H1 (cell line): ENCODE data around the gene ETS1. TPM values are rescaled to one million over a fixed set of nuclear protein-coding genes. Genes with fewer than 3 reads are reported as not detected.

Source experiments
- CTCF ChIA-PET: fragments of 300-600 bp; sonication (Branson Sonifier 250); formaldehyde crosslinking; loops from one replicate; lab custom pipeline; 2021; ENCODE audit not compliant: partially characterized antibody; lab: Charles Lee
- POLR2A ChIA-PET: fragments of 300-600 bp; sonication (Branson Sonifier 250); formaldehyde crosslinking; loops from one replicate; lab custom pipeline; 2021; ENCODE audit warnings: inconsistent platforms; ENCODE audit not compliant: partially characterized antibody; lab: Charles Lee
- DNase-seq, 2 experiments: peaks; one replicate each; pipeline versions ENCODE4 v3.0.0 to v3.0.0-alpha.2; 2010 to 2022; ENCODE audit warnings: low spot score in 2 of 2, low read depth in 1 of 2, mixed read lengths in 1 of 2
- FAIRE-seq: peaks from 2 replicates; lab custom pipeline; 2011; peaks lifted over from hg19 to GRCh38; lab: Jason Lieb, UNC
- H2AFZ ChIP-seq: 2 replicates; pipeline ENCODE4 v1.8.1; 2012; ENCODE audit warnings: low read length, inconsistent platforms
- H2AK5ac ChIP-seq: 2 replicates; pipeline ENCODE4 v1.6.1; 2013; ENCODE audit warnings: low read depth, low read length
- H2BK120ac ChIP-seq: replicated peaks from 2 replicates; pipeline ENCODE3; 2013; ENCODE audit warnings: low read depth, low read length, inconsistent platforms
- H2BK12ac ChIP-seq: 2 replicates; pipeline ENCODE4 v1.6.1; 2013; ENCODE audit warnings: low read depth, low read length
- H2BK15ac ChIP-seq: 2 replicates; pipeline ENCODE4 v1.6.1; 2013; ENCODE audit warnings: low read length
- H2BK20ac ChIP-seq: 2 replicates; pipeline ENCODE4 v1.6.1; 2013; ENCODE audit warnings: low read length
- H2BK5ac ChIP-seq: 2 replicates; pipeline ENCODE4 v1.6.1; 2013; ENCODE audit warnings: low read depth, low read length
- H3K14ac ChIP-seq: 2 replicates; pipeline ENCODE4 v1.6.1; 2013; ENCODE audit warnings: inconsistent platforms; ENCODE audit not compliant: insufficient read length
- H3K18ac ChIP-seq: 2 replicates; pipeline ENCODE4 v1.6.1; 2013; ENCODE audit warnings: low read length; ENCODE audit errors: extremely low read depth
- H3K23ac ChIP-seq: 2 replicates; pipeline ENCODE4 v1.6.1; 2013; ENCODE audit warnings: inconsistent platforms; ENCODE audit not compliant: insufficient read length
- H3K23me2 ChIP-seq: 2 replicates; pipeline ENCODE4 v1.6.1; 2013; ENCODE audit warnings: low read depth, low read length
- H3K27ac ChIP-seq: 2 replicates; pipeline ENCODE4 v1.6.1; 2011; ENCODE audit warnings: low read depth, low read length, inconsistent platforms
- H3K27me3 ChIP-seq, 4 experiments: replicated peaks in 1 of 4; 1 replicate in 1 of 4; 2 replicates in 3 of 4; pipeline versions ENCODE4 v1.6.1 to v1.8.1; 2011 to 2013; ENCODE audit warnings: low read length in 3 of 4, mild to moderate bottlenecking in 3 of 4, inconsistent platforms in 2 of 4, mixed read lengths in 2 of 4, moderate library complexity in 1 of 4; ENCODE audit not compliant: control insufficient read depth in 3 of 4, insufficient read depth in 3 of 4; ENCODE audit errors: extremely low read depth in 1 of 4
- H3K36me3 ChIP-seq, 4 experiments: 2 replicates each; pipeline versions ENCODE4 v1.6.1 to v1.8.1; 2011 to 2013; ENCODE audit warnings: mild to moderate bottlenecking in 4 of 4, low read length in 3 of 4, moderate library complexity in 2 of 4, control low read depth in 1 of 4, inconsistent platforms in 1 of 4; ENCODE audit not compliant: insufficient read depth in 4 of 4, control insufficient read depth in 2 of 4
- H3K4ac ChIP-seq: replicated peaks from 2 replicates; pipeline ENCODE3; 2013; ENCODE audit warnings: low read length, low read depth, mixed read lengths, inconsistent platforms; ENCODE audit not compliant: insufficient read length
- H3K4me1 ChIP-seq, 4 experiments: replicated peaks in 1 of 4; 1 replicate in 1 of 4; 2 replicates in 3 of 4; pipeline versions ENCODE4 v1.6.1 to v1.8.1; 2011 to 2013; ENCODE audit warnings: low read length in 3 of 4, inconsistent platforms in 2 of 4, mixed read lengths in 1 of 4; ENCODE audit not compliant: insufficient read depth in 4 of 4, control insufficient read depth in 3 of 4
- H3K4me2 ChIP-seq, 2 experiments: 2 replicates each; pipeline versions ENCODE4 v1.6.1 to v1.8.1; 2011 to 2013; ENCODE audit warnings: low read depth in 2 of 2, low read length in 2 of 2, control low read depth in 1 of 2, inconsistent platforms in 1 of 2, mild to moderate bottlenecking in 1 of 2; ENCODE audit not compliant: insufficient read depth in 1 of 2
- H3K4me3 ChIP-seq, 4 experiments: fragments of 200-600, 300-600 bp in 1 of 4; sonication (generic), shearing (Covaris generic), sonication (Bioruptor Twin) in 1 of 4; 2 replicates each; pipeline versions ENCODE4 v1.5.1 to v1.8.1; 2011 to 2016; ENCODE audit warnings: low read length in 4 of 4, low read depth in 3 of 4, control low read depth in 2 of 4, inconsistent platforms in 2 of 4, mild to moderate bottlenecking in 2 of 4, mixed read lengths in 1 of 4, moderate library complexity in 1 of 4; ENCODE audit not compliant: insufficient read depth in 2 of 4; ENCODE audit errors: extremely low read depth in 1 of 4
- H3K56ac ChIP-seq: replicated peaks from 2 replicates; pipeline ENCODE3; 2013; ENCODE audit warnings: low read depth, mild to moderate bottlenecking, mixed read lengths, low read length, inconsistent platforms; ENCODE audit not compliant: insufficient read length
- H3K79me1 ChIP-seq: 2 replicates; pipeline ENCODE4 v1.6.1; 2013; ENCODE audit warnings: low read depth, low read length, control low read depth
- H3K79me2 ChIP-seq, 2 experiments: 2 replicates each; pipeline versions ENCODE4 v1.6.1 to v1.8.1; 2012 to 2013; ENCODE audit warnings: low read length in 2 of 2, mild to moderate bottlenecking in 2 of 2, inconsistent platforms in 1 of 2; ENCODE audit not compliant: insufficient read depth in 2 of 2, control insufficient read depth in 1 of 2
- H3K9ac ChIP-seq, 4 experiments: replicated peaks in 1 of 4; 1 replicate in 1 of 4; 2 replicates in 3 of 4; pipeline versions ENCODE4 v1.6.1 to v1.8.1; 2011 to 2013; ENCODE audit warnings: low read depth in 3 of 4, low read length in 3 of 4, control low read depth in 2 of 4, mild to moderate bottlenecking in 2 of 4, moderate library complexity in 2 of 4, inconsistent platforms in 1 of 4; ENCODE audit errors: extremely low read depth in 1 of 4
- H3K9me3 ChIP-seq, 2 experiments: 2 replicates each; pipeline versions ENCODE4 v1.6.1 to v1.8.1; 2012 to 2013; ENCODE audit warnings: mild to moderate bottlenecking in 2 of 2, moderate library complexity in 2 of 2, control low read depth in 1 of 2, inconsistent platforms in 1 of 2, low read depth in 1 of 2, low read length in 1 of 2, mixed read lengths in 1 of 2; ENCODE audit not compliant: insufficient read depth in 2 of 2
- H4K20me1 ChIP-seq, 2 experiments: replicated peaks in 1 of 2; 2 replicates each; pipeline versions ENCODE3 to v1.8.1; 2011 to 2013; ENCODE audit warnings: inconsistent platforms in 2 of 2, low read length in 2 of 2, mild to moderate bottlenecking in 1 of 2; ENCODE audit not compliant: insufficient read depth in 2 of 2, control insufficient read depth in 1 of 2
- H4K5ac ChIP-seq: 2 replicates; pipeline ENCODE4 v1.6.1; 2013; ENCODE audit warnings: low read length, low read depth, mixed read lengths, inconsistent platforms; ENCODE audit not compliant: insufficient read length
- H4K8ac ChIP-seq: 2 replicates; pipeline ENCODE4 v1.8.0; 2013; ENCODE audit warnings: mild to moderate bottlenecking, moderate library complexity, low read length, inconsistent platforms; ENCODE audit not compliant: insufficient read depth; ENCODE audit errors: extremely low read depth
- H4K91ac ChIP-seq: replicated peaks from 2 replicates; pipeline ENCODE3; 2013; ENCODE audit warnings: low read length, mixed read lengths, inconsistent platforms; ENCODE audit not compliant: insufficient read length
- NRF1 ChIP-seq: IDR thresholded peaks from 2 replicates; pipeline ENCODE4 v1.6.1; 2011; ENCODE audit warnings: mild to moderate bottlenecking, low read depth, low read length, improper control_type of control experiment
- SRF ChIP-seq: IDR thresholded peaks from 2 replicates; pipeline ENCODE4 v1.6.1; 2011; ENCODE audit warnings: mild to moderate bottlenecking, low read depth, low read length, moderate library complexity
- SUZ12 ChIP-seq: fragments of 200-600 bp; sonication (generic); IDR thresholded peaks from 2 replicates; pipeline ENCODE4 v1.6.1; 2012; ENCODE audit warnings: mild to moderate bottlenecking, inconsistent platforms, low read length, moderate library complexity, mixed read lengths
- TAF1 ChIP-seq: IDR thresholded peaks from 2 replicates; pipeline ENCODE4 v1.6.1; 2011; ENCODE audit warnings: mild to moderate bottlenecking, low read depth, low read length
- YY1 ChIP-seq: IDR thresholded peaks from 2 replicates; pipeline ENCODE4 v1.6.1; 2011; ENCODE audit warnings: low read depth, mild to moderate bottlenecking, low read length
- WGBS, 2 experiments: shearing (Covaris generic) in 1 of 2; methylation state at CpG; one replicate each; pipeline versions ENCODE4 v1.1.6 to v1.1.7; 2013 to 2015; ENCODE audit warnings: low lambda C conversion rate in 2 of 2, mixed read lengths in 2 of 2, inconsistent platforms in 1 of 2, low coverage in 1 of 2, missing lambda C conversion rate in 1 of 2; ENCODE audit not compliant: insufficient replicate concordance in 2 of 2, insufficient coverage in 1 of 2, insufficient read length in 1 of 2; ENCODE audit errors: extremely low coverage in 1 of 2, missing lambda C conversion rate in 1 of 2; 5-methylcytosine and 5-hydroxymethylcytosine counted together
- polyA plus RNA-seq, 7 experiments: library from polyadenylated mRNA; depleted of rRNA in 3 of 7; stranded (reverse) in 5 of 7; unstranded in 2 of 7; fragments of >200 nt in 5 of 7; fragments of 200-250 nt in 2 of 7; gene quantifications; 1 replicate in 5 of 7; 2 replicates in 1 of 7; 4 replicates in 1 of 7; pipeline versions ENCODE4 v1.2.1 to v1.2.3, GENCODE V29; 2011 to 2013; ENCODE audit warnings: missing spikeins in 2 of 7, mixed read lengths in 2 of 7
- total RNA-seq: library from RNA; stranded (reverse); fragmentation: NEBNext Ultra II Directional; extraction: Animal tissue kit (Norgen Biotek cat#: 25700); gene quantifications from 2 replicates; pipeline ENCODE4 v1.2.1, GENCODE V29; 2021
- TF ChIP-seq, protein P1 (sequence below): IDR thresholded peaks from 2 replicates; pipeline ENCODE4 v1.6.1; 2012; ENCODE audit warnings: low read length, inconsistent platforms

The ETS1 gene
- total and polyA plus RNA-seq, 2 of the 8 experiments (the other 6 are each of a cell fraction or from before 2014, with no cell fraction given), result 10.0 to 35.3 TPM

DNA sequence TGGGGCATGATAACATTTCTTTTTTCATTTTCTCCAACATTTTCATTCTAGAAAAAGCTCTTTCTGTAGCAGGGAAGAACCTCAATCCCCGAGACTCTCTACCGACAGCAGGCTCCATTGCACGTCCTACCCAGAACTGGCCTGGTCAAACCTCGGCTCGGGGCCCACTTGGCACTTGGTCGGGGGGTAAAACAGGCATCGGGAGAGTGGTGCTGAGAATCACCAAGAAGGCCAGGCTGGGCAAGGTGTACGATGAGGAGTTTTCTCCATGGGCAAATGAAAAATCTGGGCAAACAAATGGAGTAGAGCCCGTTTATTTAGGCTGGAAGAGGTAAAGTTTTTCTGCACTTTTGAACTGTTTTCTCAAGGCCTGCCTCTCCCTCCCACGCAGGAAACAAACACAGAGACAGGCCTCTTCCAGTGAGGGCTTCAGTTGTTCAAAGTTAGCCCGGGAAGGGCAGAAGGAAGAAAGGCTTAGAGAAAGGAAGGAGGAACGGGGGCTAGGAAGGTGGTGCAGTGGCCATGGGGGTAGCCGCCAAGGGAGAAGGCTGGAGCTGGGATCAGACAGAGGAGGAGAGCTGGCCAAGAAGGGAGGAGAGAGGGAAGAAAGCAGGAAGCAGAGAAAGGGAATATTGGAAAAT is 87.6 kb downstream of the ETS1 start:
- Histone ChIP-seq H2BK5ac (no peak overlapping the region), H3K27me3 (no peaks in the 10 kb centered on the region)
- no peak for TF ChIP-seq SUZ12
- no peak for TF ChIP-seq SRF
- TF ChIP-seq YY1, result no peak
- no peak for TF ChIP-seq NRF1
- TF ChIP-seq, protein P1, sequence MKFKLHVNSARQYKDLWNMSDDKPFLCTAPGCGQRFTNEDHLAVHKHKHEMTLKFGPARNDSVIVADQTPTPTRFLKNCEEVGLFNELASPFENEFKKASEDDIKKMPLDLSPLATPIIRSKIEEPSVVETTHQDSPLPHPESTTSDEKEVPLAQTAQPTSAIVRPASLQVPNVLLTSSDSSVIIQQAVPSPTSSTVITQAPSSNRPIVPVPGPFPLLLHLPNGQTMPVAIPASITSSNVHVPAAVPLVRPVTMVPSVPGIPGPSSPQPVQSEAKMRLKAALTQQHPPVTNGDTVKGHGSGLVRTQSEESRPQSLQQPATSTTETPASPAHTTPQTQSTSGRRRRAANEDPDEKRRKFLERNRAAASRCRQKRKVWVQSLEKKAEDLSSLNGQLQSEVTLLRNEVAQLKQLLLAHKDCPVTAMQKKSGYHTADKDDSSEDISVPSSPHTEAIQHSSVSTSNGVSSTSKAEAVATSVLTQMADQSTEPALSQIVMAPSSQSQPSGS, result no peak
- no peak for TF ChIP-seq TAF1
- TF ChIP-seq, all 59 proteins: peak for 0
- FAIRE-seq (no peak), DNase-seq (no peak)
- no peak overlapping the region for H4K8ac ChIP-seq
- H3K79me2 ChIP-seq, result no peaks in the 10 kb centered on the region; a peak in 1 of 4 replicates
- no peaks in the 10 kb centered on the region for H3K79me1 ChIP-seq
- no peak overlapping the region for H2AK5ac ChIP-seq
- no peak overlapping the region for H3K4ac ChIP-seq
- H2BK20ac ChIP-seq, result no peak overlapping the region
- H3K18ac ChIP-seq, result no peak overlapping the region
- H3K36me3 ChIP-seq, result no peaks in the 10 kb centered on the region
- POLR2A ChIA-PET, result interaction anchor here (0.6 kb wide), 1 partner anchor 333 kb away, joined by 3 read pairs; no protein-coding TSS in a partner anchor
- H3K4me2 ChIP-seq, result no peak overlapping the region
- no peaks in the 10 kb centered on the region for H3K9me3 ChIP-seq
- no peaks in the 10 kb centered on the region for H3K23me2 ChIP-seq
- no peak overlapping the region for H3K4me3 ChIP-seq
- no peak overlapping the region for H4K5ac ChIP-seq
- H3K14ac ChIP-seq, result no peak overlapping the region
- CTCF ChIA-PET, result interaction anchor here (0.6 to 1.5 kb wide), 2 partner anchors 12 to 1727 kb away, joined by 3 to 5 read pairs; no protein-coding TSS in a partner anchor
- no peak overlapping the region for H2BK12ac ChIP-seq
- no peak overlapping the region for H3K27ac ChIP-seq
- no peak overlapping the region for H2AFZ ChIP-seq
- H3K4me1 ChIP-seq, result peaks cover 0 to 12% (median 5%) of the 10 kb centered on the region in 4 experiments; a peak in 5 of 7 replicates
- H3K56ac ChIP-seq, result no peak overlapping the region
- H2BK120ac ChIP-seq, result no peak overlapping the region
- H2BK15ac ChIP-seq, result no peak overlapping the region
- H3K9ac ChIP-seq, result no peak overlapping the region
- no peaks in the 10 kb centered on the region for H4K20me1 ChIP-seq
- 85% methylated on average over 13 of the region's 13 CpGs; no CpG with 5 or more reads in 1 of the 2 experiments for WGBS, 2 experiments
- H3K23ac ChIP-seq, result no peak overlapping the region
- no peak overlapping the region for H4K91ac ChIP-seq
